GM12878 (cell line): ENCODE results near the gene TAF6. TPM values are rescaled to one million over a fixed set of nuclear protein-coding genes. Genes with fewer than 3 reads are reported as not detected.

Source experiments
- ATAC-seq: fragments of 200-7000 bp; cut with Tn5 transposase; 3 replicates; pipeline ENCODE4 v1.9.1; 2020; ENCODE audit warnings: mild to moderate bottlenecking, moderate library complexity
- BruUV-seq: library from RNA; stranded (reverse); fragments of 400-500 nt; replicated peaks from 2 replicates; lab custom pipeline; 2021; lab: Mats Ljungman, UMichigan
- CTCF ChIA-PET: fragments of 300-600 bp; sonication (Branson Sonifier 250); formaldehyde crosslinking; extraction: SDS; loops from one replicate; lab custom pipeline; 2021; ENCODE audit warnings: inconsistent platforms; lab: Yijun Ruan, JAX
- POLR2A ChIA-PET: fragments of 350-600 bp; formaldehyde crosslinking; extraction: SDS; loops from one replicate; lab custom pipeline; 2021; ENCODE audit warnings: inconsistent platforms; lab: Charles Lee
- RAD21 ChIA-PET: fragments of 300-600 bp; sonication (Branson Sonifier 250); formaldehyde crosslinking; loops from one replicate; lab custom pipeline; 2023; ENCODE audit warnings: antibody characterized with exemption; ENCODE audit not compliant: unreplicated experiment; lab: Charles Lee
- SMC1A ChIA-PET: fragments of 300-600 bp; sonication (Branson Sonifier 250); formaldehyde crosslinking; loops from one replicate; lab custom pipeline; 2023; ENCODE audit not compliant: unreplicated experiment, uncharacterized antibody; lab: Charles Lee
- DNase-seq: peaks from one replicate; pipeline ENCODE4 v3.0.0-alpha.2; 2011; ENCODE audit warnings: low read depth, low spot score
- FAIRE-seq: peaks from 3 replicates; lab custom pipeline; 2011; peaks lifted over from hg19 to GRCh38; lab: Jason Lieb, UNC
- H2AFZ ChIP-seq: 2 replicates; pipeline ENCODE4 v1.6.0; 2011; ENCODE audit warnings: low read depth, low read length, control low read depth; ENCODE audit not compliant: control insufficient read depth
- H3K27ac ChIP-seq: 2 replicates; pipeline ENCODE4 v1.5.1; 2011; ENCODE audit warnings: control low read depth; ENCODE audit not compliant: control insufficient read depth, insufficient read depth
- H3K27me3 ChIP-seq, 2 experiments: replicated peaks in 1 of 2; 2 replicates each; pipeline versions ENCODE4 v1.6.0 to v1.6.1; 2011; ENCODE audit warnings: low read length in 1 of 2; ENCODE audit not compliant: control insufficient read depth in 2 of 2, insufficient read depth in 2 of 2
- H3K36me3 ChIP-seq, 2 experiments: 2 replicates each; pipeline ENCODE4 v1.5.1; 2011; ENCODE audit warnings: low read length in 1 of 2; ENCODE audit not compliant: control insufficient read depth in 2 of 2, insufficient read depth in 2 of 2
- H3K4me1 ChIP-seq: 2 replicates; pipeline ENCODE4 v1.6.1; 2011; ENCODE audit warnings: mild to moderate bottlenecking, low read length, moderate library complexity, mixed read lengths; ENCODE audit not compliant: control insufficient read depth, insufficient read depth
- H3K4me2 ChIP-seq: 2 replicates; pipeline ENCODE4 v1.6.0; 2011; ENCODE audit warnings: control low read depth; ENCODE audit not compliant: control insufficient read depth, insufficient read depth
- H3K4me3 ChIP-seq: fragments of 200-600 bp; sonication (generic); 2 replicates; pipeline ENCODE4 v1.5.1; 2016
- H3K79me2 ChIP-seq: 2 replicates; pipeline ENCODE4 v1.6.0; 2011; ENCODE audit warnings: low read length; ENCODE audit not compliant: control insufficient read depth, insufficient read depth
- H3K9ac ChIP-seq: 2 replicates; pipeline ENCODE4 v1.8.0; 2011; ENCODE audit warnings: low read length, control low read depth, mixed read lengths; ENCODE audit not compliant: control insufficient read depth, insufficient read depth
- H3K9me3 ChIP-seq: replicated peaks from 3 replicates; pipeline ENCODE4 v1.5.1; 2011; ENCODE audit warnings: mild to moderate bottlenecking, low read length; ENCODE audit not compliant: control insufficient read depth, insufficient read depth
- H4K20me1 ChIP-seq: 2 replicates; pipeline ENCODE4 v1.6.0; 2011; ENCODE audit not compliant: control insufficient read depth, insufficient read depth
- ETV6 ChIP-seq, 2 experiments: fragments of 450-650 bp in 1 of 2; IDR thresholded peaks in 1 of 2; conservative IDR thresholded peaks in 1 of 2; 2 replicates each; pipeline ENCODE4 v1.6.1; 2014; ENCODE audit warnings: antibody characterized with exemption in 1 of 2, borderline replicate concordance in 1 of 2, low read depth in 1 of 2, mild to moderate bottlenecking in 1 of 2, moderate library complexity in 1 of 2
- EZH2 ChIP-seq: IDR thresholded peaks from 2 replicates; pipeline ENCODE4 v1.6.1; 2012; ENCODE audit warnings: low read depth, mild to moderate bottlenecking, control low read depth, inconsistent platforms, low read length, borderline replicate concordance; ENCODE audit not compliant: control insufficient read depth
- GATAD2B ChIP-seq: fragments of 450-650 bp; conservative IDR thresholded peaks from 2 replicates; pipeline ENCODE4 v1.6.1; 2017; ENCODE audit warnings: low read depth, mild to moderate bottlenecking, moderate library complexity
- IRF4 ChIP-seq: IDR thresholded peaks from 2 replicates; pipeline ENCODE4 v1.6.1; 2011; ENCODE audit warnings: low read depth, low read length
- MLLT1 ChIP-seq: fragments of 450-650 bp; IDR thresholded peaks from 2 replicates; pipeline ENCODE4 v1.6.1; 2016; ENCODE audit warnings: mild to moderate bottlenecking
- RAD21 ChIP-seq: IDR thresholded peaks from 2 replicates; pipeline ENCODE4 v1.6.1; 2011; ENCODE audit warnings: mild to moderate bottlenecking, low read depth, low read length, moderate library complexity; ENCODE audit not compliant: insufficient read depth
- ZNF592 ChIP-seq: fragments of 450-650 bp; IDR thresholded peaks from 2 replicates; pipeline ENCODE4 v1.6.1; 2017; ENCODE audit warnings: mild to moderate bottlenecking, moderate library complexity
- ZNF687 ChIP-seq: fragments of 450-650 bp; IDR thresholded peaks from 2 replicates; pipeline ENCODE4 v1.6.1; 2017; ENCODE audit warnings: mild to moderate bottlenecking, moderate library complexity
- WGBS: methylation state at CpG from one replicate; pipeline ENCODE4 v1.1.6; 2016; ENCODE audit warnings: low lambda C conversion rate; ENCODE audit not compliant: insufficient replicate concordance, insufficient coverage; ENCODE audit errors: missing lambda C conversion rate; 5-methylcytosine and 5-hydroxymethylcytosine counted together
- in situ Hi-C: fragments of 300-500 bp; cut with MboI; formaldehyde crosslinking; loops from 9 replicates; pipeline ENCODE4 v1.14.3; 2018; ENCODE audit warnings: mixed read lengths
- intact Hi-C: fragments of 100-400 bp; cut with micrococcal nuclease; formaldehyde crosslinking; loops from one replicate; pipeline ENCODE4 v1.14.2; 2022; ENCODE audit not compliant: unreplicated experiment
- polyA plus RNA-seq, 11 experiments: library from polyadenylated mRNA; depleted of rRNA in 4 of 11; unstranded in 6 of 11; stranded (reverse) in 5 of 11; fragments of >200 nt; fragmentation: Nextera tagmentation in 4 of 11; fragmentation: Illumina TruSeq in 1 of 11; extraction: Ambion mirVana in 4 of 11; extraction: Trizol in 1 of 11; gene quantifications; 1 replicate in 1 of 11; 2 replicates in 10 of 11; pipeline versions ENCODE4 v1.2.1 to v1.2.3, GENCODE V29; 2011 to 2016; ENCODE audit warnings: inconsistent platforms in 2 of 11, missing spikeins in 2 of 11, low read depth in 1 of 11
- total RNA-seq, 4 experiments: library from RNA; depleted of rRNA in 3 of 4; stranded (reverse); fragments of >200 nt in 3 of 4; fragmentation: Illumina TruSeq in 1 of 4; extraction: Trizol in 1 of 4; gene quantifications; 2 replicates each; pipeline versions ENCODE4 v1.2.1 to v1.2.3, GENCODE V29; 2013 to 2021

TAF6 gene
- total and polyA plus RNA-seq, 10 of the 15 experiments (the other 5 are each of a cell fraction or from before 2014, with no cell fraction given): 0.27 to 42.6 (median 17.0) TPM

- no peak for TF ChIP-seq MLLT1
- no peak for TF ChIP-seq GATAD2B
- 0 out of 4 replicates have a peak, but pooled peaks of 1 of the 2 experiments have one; percentile 24 for TF ChIP-seq ETV6 (conservative IDR thresholded peaks at IDR 0.05 in 1 of 2, IDR thresholded peaks at IDR 0.05 in 1 of 2; ENCODE audit: borderline replicate concordance in 1 of 2, low read depth in 1 of 2)
Observed at GRCh38 chr7:100118388-100119071, 628 bp downstream of the TAF6 start (continued).

DNA sequence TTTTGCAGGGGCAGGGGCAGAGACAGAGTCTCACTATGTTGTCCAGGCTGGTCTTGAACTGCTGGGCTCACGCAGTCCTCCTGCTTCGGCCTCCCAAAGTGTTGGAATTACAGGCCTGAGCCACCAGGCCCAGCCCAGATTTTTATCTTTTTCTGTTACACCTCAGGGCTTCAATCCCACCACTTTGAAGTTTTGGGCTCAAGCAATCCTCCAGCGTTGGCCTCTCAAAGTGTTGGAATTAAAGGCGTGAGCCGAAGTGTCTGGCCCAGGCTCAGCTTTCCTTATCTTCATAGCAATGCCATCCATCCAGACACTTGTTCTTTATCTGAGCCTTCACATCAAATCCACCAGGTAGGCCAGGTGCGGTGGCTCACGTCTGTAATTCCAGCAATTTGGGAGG lies 4.1 kb downstream of the TAF6 start:
- H3K9ac ChIP-seq: no peak overlapping the region
- H2AFZ ChIP-seq: no peak overlapping the region
- H4K20me1 ChIP-seq: no peaks in the 10 kb centered on the region
- no peak overlapping the region for H3K4me2 ChIP-seq
- 98% methylated on average over 7 of the region's 7 CpGs for WGBS
- FAIRE-seq: no peak
- no TSS peak for BruUV-seq
- H3K36me3 ChIP-seq: peaks cover 3 to 5% of the 10 kb centered on the region in 2 experiments; a peak in 3 of 4 replicates
- H3K27me3 ChIP-seq: no peaks in the 10 kb centered on the region
- in situ Hi-C loops (no loop called here), intact Hi-C loops (no loop called here)
- DNase-seq: no peak
- no peak overlapping the region for H3K4me3 ChIP-seq
- POLR2A ChIA-PET: interaction anchor here (0.6 to 1.2 kb wide), 3 partner anchors 10 to 114 kb away, joined by 3 to 7 read pairs (median 3); no protein-coding TSS in a partner anchor
- peaks cover 5% of the 10 kb centered on the region for H3K79me2 ChIP-seq
- no peaks in the 10 kb centered on the region for H3K9me3 ChIP-seq
- no peak for ATAC-seq
- H3K4me1 ChIP-seq: no peaks in the 10 kb centered on the region
- CTCF ChIA-PET: no interaction called here
- no peak overlapping the region for H3K27ac ChIP-seq
- SMC1A ChIA-PET: no interaction called here
- RAD21 ChIA-PET: interaction anchor here (0.7 kb wide), 1 partner anchor 12 kb away, joined by 3 read pairs; no protein-coding TSS in a partner anchor
- no peak for TF ChIP-seq ZNF687
- TF ChIP-seq EZH2: no peak
- no peak for TF ChIP-seq RAD21
- TF ChIP-seq ZNF592: no peak
- TF ChIP-seq IRF4: no peak
